Mesendoderm (in vitro differentiated cells): ENCODE data around the gene DIAPH1.

Experiments
- DNase-seq: peaks from one replicate; pipeline ENCODE4 v3.0.0; 2013
- H2AK5ac ChIP-seq: 2 replicates; pipeline ENCODE4 v1.6.1; 2013; ENCODE audit warnings: low read length, inconsistent platforms
- H2BK120ac ChIP-seq: 2 replicates; pipeline ENCODE4 v1.6.1; 2013; ENCODE audit warnings: low read depth, mild to moderate bottlenecking, low read length, moderate library complexity, mixed read lengths
- H2BK15ac ChIP-seq: replicated peaks from 2 replicates; pipeline ENCODE4 v1.6.1; 2013; ENCODE audit warnings: low read depth, mild to moderate bottlenecking, moderate library complexity
- H2BK5ac ChIP-seq: 2 replicates; pipeline ENCODE4 v1.6.1; 2013; ENCODE audit warnings: low read length, inconsistent platforms
- H3K18ac ChIP-seq: 2 replicates; pipeline ENCODE4 v1.6.1; 2013; ENCODE audit warnings: mild to moderate bottlenecking, low read length, mixed read lengths
- H3K23ac ChIP-seq: one replicate; pipeline ENCODE4 v1.6.1; 2013; ENCODE audit warnings: low read length
- H3K27ac ChIP-seq: 2 replicates; pipeline ENCODE4 v1.5.1; 2013; ENCODE audit warnings: low read depth, mild to moderate bottlenecking, inconsistent platforms, low read length, moderate library complexity
- H3K27me3 ChIP-seq: 2 replicates; pipeline ENCODE4 v1.6.1; 2013; ENCODE audit warnings: low read length, control low read depth, mild to moderate bottlenecking, inconsistent platforms; ENCODE audit not compliant: insufficient read depth, poor library complexity
- H3K36me3 ChIP-seq: 2 replicates; pipeline ENCODE4 v1.6.1; 2013; ENCODE audit warnings: low read length, inconsistent platforms; ENCODE audit not compliant: control insufficient read depth, insufficient read depth
- H3K4ac ChIP-seq: one replicate; pipeline ENCODE4 v1.6.1; 2013; ENCODE audit warnings: low read depth, mild to moderate bottlenecking, low read length, moderate library complexity
- H3K4me1 ChIP-seq: 2 replicates; pipeline ENCODE4 v1.6.1; 2013; ENCODE audit warnings: low read depth, low read length, inconsistent platforms; ENCODE audit not compliant: control insufficient read depth
- H3K4me2 ChIP-seq: 2 replicates; pipeline ENCODE4 v1.6.1; 2013; ENCODE audit warnings: low read length
- H3K4me3 ChIP-seq: 2 replicates; pipeline ENCODE4 v1.5.1; 2013; ENCODE audit warnings: mild to moderate bottlenecking, low read length
- H3K56ac ChIP-seq: one replicate; pipeline ENCODE4 v1.6.1; 2013; ENCODE audit warnings: low read length
- H3K79me1 ChIP-seq: 2 replicates; pipeline ENCODE4 v1.6.1; 2013; ENCODE audit warnings: low read length, inconsistent platforms
- H3K79me2 ChIP-seq: 2 replicates; pipeline ENCODE4 v1.6.1; 2013; ENCODE audit warnings: mild to moderate bottlenecking, low read length; ENCODE audit not compliant: control insufficient read depth, insufficient read depth
- H3K9ac ChIP-seq: 2 replicates; pipeline ENCODE4 v1.6.1; 2013; ENCODE audit warnings: low read length, inconsistent platforms
- H4K5ac ChIP-seq: one replicate; pipeline ENCODE4 v1.6.1; 2013; ENCODE audit warnings: low read length
- H4K8ac ChIP-seq: one replicate; pipeline ENCODE4 v1.6.1; 2013; ENCODE audit warnings: low read depth, mild to moderate bottlenecking, control low read depth, low read length, moderate library complexity
- WGBS: extraction: QIAGEN DNeasy Blood & Tissue Kit; methylation state at CpG from one replicate; pipeline ENCODE4 v1.1.7; 2013; ENCODE audit warnings: low lambda C conversion rate, missing lambda C conversion rate; ENCODE audit not compliant: insufficient coverage; ENCODE audit errors: extremely low coverage; 5-methylcytosine and 5-hydroxymethylcytosine counted together

Gene DIAPH1

DNA sequence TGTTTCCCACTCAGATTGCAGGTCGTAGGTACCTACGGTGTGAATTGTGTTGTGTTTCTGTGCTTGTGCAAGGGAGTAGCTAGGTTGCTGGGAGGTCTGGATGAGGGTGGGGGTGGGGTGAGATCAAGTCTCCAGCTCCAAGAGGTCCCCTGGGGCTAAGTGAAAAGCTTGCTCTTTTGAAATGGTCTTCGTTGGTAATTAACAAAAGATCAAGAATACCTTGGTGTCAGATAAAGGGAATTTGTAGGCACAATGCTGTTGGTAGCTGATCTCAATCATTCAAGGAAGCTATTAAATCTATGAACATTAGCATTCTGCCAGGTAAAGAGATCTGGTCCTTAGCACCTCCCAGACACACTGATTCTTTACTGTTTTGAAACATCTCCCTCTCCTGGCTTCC lies 134.9 kb downstream of the DIAPH1 start:
- Histone ChIP-seq H3K79me2 (no peaks in the 10 kb centered on the region), H4K8ac (no peak overlapping the region), H2AK5ac (no peak overlapping the region), H3K4me3 (no peak overlapping the region), H3K36me3 (no peaks in the 10 kb centered on the region), H2BK15ac (no peak overlapping the region), H3K27ac (peak overlapping the region; percentile 8), H4K5ac (no peak overlapping the region), H3K56ac (no peak overlapping the region), H3K9ac (peak overlapping the region; percentile 8), H3K18ac (no peak overlapping the region), H3K4ac (no peak overlapping the region), H2BK120ac (no peak overlapping the region), H3K4me2 (peak overlapping the region; percentile 21), H3K27me3 (no peaks in the 10 kb centered on the region), H2BK5ac (peak overlapping the region; percentile 23), H3K23ac (no peak overlapping the region), H3K4me1 (peaks cover 15% of the 10 kb centered on the region), H3K79me1 (peaks cover 1% of the 10 kb centered on the region)
- WGBS: no CpG with 5 or more reads among the region's 3 CpGs
- DNase-seq: peak; percentile 78

- no peak overlapping the region for H3K27ac ChIP-seq
- H3K18ac ChIP-seq: no peak overlapping the region
- H3K23ac ChIP-seq: no peak overlapping the region
- no peak overlapping the region for H4K8ac ChIP-seq
- H2BK120ac ChIP-seq: no peak overlapping the region
- no peaks in the 10 kb centered on the region for H3K27me3 ChIP-seq
- H3K56ac ChIP-seq: no peak overlapping the region
- H3K4me2 ChIP-seq: no peak overlapping the region
- DNase-seq: no peak
- H2AK5ac ChIP-seq: no peak overlapping the region
- H4K5ac ChIP-seq: no peak overlapping the region
- no peaks in the 10 kb centered on the region for H3K79me1 ChIP-seq
- H3K9ac ChIP-seq: no peak overlapping the region
- peaks cover 8% of the 10 kb centered on the region for H3K4me1 ChIP-seq
- no peak overlapping the region for H3K4me3 ChIP-seq
- H3K4ac ChIP-seq: no peak overlapping the region
- no peak overlapping the region for H2BK5ac ChIP-seq
- no peak overlapping the region for H2BK15ac ChIP-seq
- no peaks in the 10 kb centered on the region for H3K36me3 ChIP-seq
- H3K79me2 ChIP-seq: no peaks in the 10 kb centered on the region
Observed at GRCh38 chr5:141479776-141480175, 139.0 kb downstream of the DIAPH1 start.

- H3K4me3 ChIP-seq: no peak overlapping the region
Observed at GRCh38 chr5:141478321-141478945, 140.4 kb downstream of the DIAPH1 start.

GRCh38 chr5:141477815-141478214 lies 141.0 kb downstream of the DIAPH1 start:
- Histone ChIP-seq H2BK5ac (no peak overlapping the region), H3K36me3 (no peaks in the 10 kb centered on the region), H2BK120ac (no peak overlapping the region), H3K56ac (no peak overlapping the region), H2AK5ac (no peak overlapping the region), H4K8ac (no peak overlapping the region), H3K9ac (no peak overlapping the region), H3K79me1 (no peaks in the 10 kb centered on the region), H3K27ac (no peak overlapping the region), H3K27me3 (no peaks in the 10 kb centered on the region), H3K4me3 (no peak overlapping the region), H4K5ac (no peak overlapping the region), H3K4ac (no peak overlapping the region), H3K23ac (no peak overlapping the region), H3K79me2 (no peaks in the 10 kb centered on the region), H2BK15ac (no peak overlapping the region), H3K18ac (no peak overlapping the region), H3K4me2 (no peak overlapping the region), H3K4me1 (peaks cover 1% of the 10 kb centered on the region)
- DNase-seq: no peak
- no CpG with 5 or more reads among the region's 13 CpGs for WGBS

More at GRCh38 chr5:141478321-141478945, 140.4 kb downstream of the DIAPH1 start:
- Histone ChIP-seq H2BK5ac (no peak overlapping the region), H3K27ac (no peak overlapping the region), H3K18ac (no peak overlapping the region), H3K79me2 (no peaks in the 10 kb centered on the region), H3K9ac (no peak overlapping the region), H2BK120ac (no peak overlapping the region), H3K27me3 (no peaks in the 10 kb centered on the region), H3K36me3 (no peaks in the 10 kb centered on the region), H3K4ac (no peak overlapping the region), H3K4me1 (peaks cover 4% of the 10 kb centered on the region), H2AK5ac (no peak overlapping the region), H3K4me2 (no peak overlapping the region), H4K8ac (no peak overlapping the region), H4K5ac (no peak overlapping the region), H3K56ac (no peak overlapping the region), H2BK15ac (no peak overlapping the region), H3K23ac (no peak overlapping the region), H3K79me1 (no peaks in the 10 kb centered on the region)
- peak; percentile 57 for DNase-seq
- no CpG with 5 or more reads among the region's 20 CpGs for WGBS

DNA sequence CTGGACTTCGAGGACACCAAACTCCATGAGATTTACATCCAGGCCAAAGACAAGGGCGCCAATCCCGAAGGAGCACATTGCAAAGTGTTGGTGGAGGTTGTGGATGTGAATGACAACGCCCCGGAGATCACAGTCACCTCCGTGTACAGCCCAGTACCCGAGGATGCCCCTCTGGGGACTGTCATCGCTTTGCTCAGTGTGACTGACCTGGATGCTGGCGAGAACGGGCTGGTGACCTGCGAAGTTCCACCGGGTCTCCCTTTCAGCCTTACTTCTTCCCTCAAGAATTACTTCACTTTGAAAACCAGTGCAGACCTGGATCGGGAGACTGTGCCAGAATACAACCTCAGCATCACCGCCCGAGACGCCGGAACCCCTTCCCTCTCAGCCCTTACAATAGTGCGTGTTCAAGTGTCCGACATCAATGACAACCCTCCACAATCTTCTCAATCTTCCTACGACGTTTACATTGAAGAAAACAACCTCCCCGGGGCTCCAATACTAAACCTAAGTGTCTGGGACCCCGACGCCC lies 141.7 kb downstream of the DIAPH1 start:
- DNase-seq: no peak
- no peak overlapping the region for H2BK15ac ChIP-seq
- no peak overlapping the region for H2BK120ac ChIP-seq
- no peak overlapping the region for H4K8ac ChIP-seq
- WGBS: no CpG with 5 or more reads among the region's 24 CpGs
- peak overlapping the region; percentile 98 for H3K4me2 ChIP-seq
- no peak overlapping the region for H3K9ac ChIP-seq
- no peak overlapping the region for H3K18ac ChIP-seq
- H3K36me3 ChIP-seq: no peaks in the 10 kb centered on the region
- H3K27me3 ChIP-seq: no peaks in the 10 kb centered on the region
- no peak overlapping the region for H3K27ac ChIP-seq
- H3K56ac ChIP-seq: no peak overlapping the region
- no peak overlapping the region for H3K4me3 ChIP-seq
- H3K4ac ChIP-seq: no peak overlapping the region
- no peak overlapping the region for H2AK5ac ChIP-seq
- H4K5ac ChIP-seq: no peak overlapping the region
- H3K23ac ChIP-seq: no peak overlapping the region
- no peaks in the 10 kb centered on the region for H3K79me1 ChIP-seq
- no peak overlapping the region for H2BK5ac ChIP-seq
- H3K79me2 ChIP-seq: no peaks in the 10 kb centered on the region
- peaks cover 1% of the 10 kb centered on the region for H3K4me1 ChIP-seq
